Heart right ventricle (tissue), 16 donors: ENCODE results near the gene PAIP1. TPM values are rescaled to one million over a fixed set of nuclear protein-coding genes. Genes with fewer than 3 reads are reported as not detected.
A peak's percentile ranks its signal among the peaks of the same experiment; 100 is the strongest.
"Not testable (repeated sequence)": the region's sequence is repeated elsewhere in the genome, so short reads cannot be mapped to it uniquely, and the experiment has no call there.

Experiments
- ATAC-seq, 8 donors: fragments of 200-7000 bp; cut with Tn5 transposase; one replicate each; pipeline ENCODE4 v1.9.1; 2020; ENCODE audit warnings: mild to moderate bottlenecking in 8 of 8, moderate library complexity in 8 of 8, moderate number of reproducible peaks in 1 of 8
- DNase-seq, 2 donors: peaks; one replicate each; pipeline ENCODE4 v3.0.0-alpha.2; 2020
- H3K27ac ChIP-seq, 10 donors: fragments of 200-600 bp; sonication (generic) in 2 of 10; one replicate each; pipeline versions ENCODE4 v1.5.0 to v1.8.0; 2020 to 2022; ENCODE audit warnings: mild to moderate bottlenecking in 3 of 10
- H3K27me3 ChIP-seq, 7 donors: fragments of 200-600 bp; one replicate each; pipeline ENCODE4 v1.8.0; 2021 to 2022; ENCODE audit warnings: mild to moderate bottlenecking in 2 of 7
- H3K36me3 ChIP-seq, 9 donors: fragments of 200-600 bp; sonication (generic) in 1 of 9; one replicate each; pipeline versions ENCODE4 v1.5.0 to v1.8.0; 2020 to 2022; ENCODE audit warnings: mild to moderate bottlenecking in 2 of 9
- H3K4me1 ChIP-seq, 9 donors: fragments of 200-600 bp; sonication (generic) in 1 of 9; one replicate each; pipeline versions ENCODE4 v1.5.0 to v1.8.0; 2020 to 2022; ENCODE audit warnings: mild to moderate bottlenecking in 4 of 9
- H3K4me3 ChIP-seq, 10 donors: fragments of 200-600 bp; sonication (generic) in 2 of 10; one replicate each; pipeline versions ENCODE4 v1.5.0 to v1.8.0; 2020 to 2022; ENCODE audit warnings: mild to moderate bottlenecking in 7 of 10, moderate library complexity in 2 of 10
- H3K9me3 ChIP-seq, 11 donors: fragments of 200-600 bp in 10 of 11; sonication (generic) in 2 of 11; one replicate each; pipeline versions ENCODE4 v1.5.0 to v1.8.0; 2013 to 2022; ENCODE audit warnings: mild to moderate bottlenecking in 2 of 11, control low read depth in 1 of 11, moderate library complexity in 1 of 11
- CTCF ChIP-seq, 9 donors: fragments of 200-600 bp; sonication (generic) in 2 of 9; IDR thresholded peaks; one replicate each; pipeline versions ENCODE4 v1.5.0 to v1.8.0; 2021 to 2022; ENCODE audit warnings: antibody characterized with exemption in 9 of 9, mild to moderate bottlenecking in 5 of 9, moderate library complexity in 1 of 9
- WGBS, 2 donors: extraction: QIAGEN DNeasy Blood & Tissue Kit; methylation state at CpG; one replicate each; pipeline ENCODE4 v1.1.7; 2013; ENCODE audit warnings: inconsistent platforms in 1 of 2; 5-methylcytosine and 5-hydroxymethylcytosine counted together
- intact Hi-C, 10 donors: fragments of 100-400 bp; cut with DNase I; formaldehyde crosslinking; loops; one replicate each; pipeline versions ENCODE4 v1.11.1 to v1.14.2; 2022
- polyA plus RNA-seq, 2 donors: library from polyadenylated mRNA; stranded (reverse); fragments of 200-250 nt; gene quantifications; one replicate each; pipeline ENCODE4 v1.2.3, GENCODE V29; 2013
- total RNA-seq, 10 donors: library from RNA; stranded (reverse); fragmentation: NEBNext Ultra II Directional in 3 of 10; extraction: Animal tissue kit (Norgen Biotek cat#: 25700) in 3 of 10; gene quantifications; one replicate each; pipeline versions ENCODE4 v1.2.1 to v1.2.4, GENCODE V29; 2021 to 2023
- donor health status: Arrhythmogenic right ventricular cardiomyopathy.
- donor health status: ischemic (EF 13 %, LVEDD 7.1; RV severe dilation, severe dysfunction).
- donor health status: healthy with polysubstance abuse.
- donor health status: DM: no; HTN: yes; CAD: no.
- donor health status: DM: no; HTN: no; CAD: no.
- donor health status: ischemic (EF 25% LVEDD 6.9; RV normal size, moderate dysfunction).
- donor health status: ischemic (EF 25% LVEDD 5.7; RV mildly dilated, moderate dysfunction).
- donor health status: healthy.
- donor health status: DM: yes; HTN: yes; CAD: no.
- donor health status: Ischemic cardiomyopathy.
- donor health status: ischemic (EF 35%, LVEDD 5.7; RV mildly dilated, moderate dysfunction).
- donor health status: nonischemic (EF 11% LVEDD 7.7; RV severe dilation, severe dysfunction).
- donor health status: DM: yes; HTN: yes; CAD: no.
- donor health status: PGD.
- donor health status: ischemic (EF 29% LVEDD 5.4; RV normal size, mild dysfunction).
- donor health status: nonischemic (EF 23%, LVEDD 6.1; RV moderate dilation, normal function).

Gene PAIP1
- total and polyA plus RNA-seq, 12 donors: 51.1 to 162 (median 133) TPM

- WGBS, 2 donors: 3 to 4% methylated on average over 49 of the region's 49 CpGs
- peaks cover 0 to 19% (median 0%) of the 10 kb centered on the region in 9 donors for H3K36me3 ChIP-seq
- peak overlapping the region; percentile 50 to 93 (median 74) for H3K4me3 ChIP-seq
- peak overlapping the region; percentile 93 to 99 (median 96) for H3K27ac ChIP-seq
- intact Hi-C loops: loop anchor here in 9 of 10 donors (2.0 to 10.0 kb wide), 4 partner anchors 47 to 121 kb away; partner anchors contain the start of genes PAIP1 (in 8 of the 9) and TMEM267 (in 1 of the 9)
- no peak for TF ChIP-seq CTCF (IDR thresholded peaks at IDR 0.05)
- H3K4me1 ChIP-seq: peaks cover 0 to 70% (median 37%) of the 10 kb centered on the region in 9 donors
- DNase-seq (peak; percentile 77 to 83), ATAC-seq (peak; percentile 66 to 88 (median 82))
- H3K27me3 ChIP-seq: no peaks in the 10 kb centered on the region
- no peaks in the 10 kb centered on the region for H3K9me3 ChIP-seq
Measured at GRCh38 chr5:43603344-43604217, 46.7 kb upstream of the PAIP1 start.

GRCh38 chr5:43602461-43603343 is 45.8 kb upstream of the PAIP1 start, which contains the start of gene NNT:
NNT (plus strand) TSS chr5:43603180; CDS start chr5:43609196, 6,016 bp downstream.
- Histone ChIP-seq H3K27ac (peak within 1 kb of the TSS; percentile 93 to 99 (median 96)), H3K27me3 (no peaks in the 10 kb centered on the region), H3K4me1 (peaks cover 0 to 61% (median 37%) of the 10 kb centered on the region in 9 donors), H3K9me3 (no peaks in the 10 kb centered on the region), H3K36me3 (peaks cover 0 to 14% (median 0%) of the 10 kb centered on the region in 9 donors), H3K4me3 (peak within 1 kb of the TSS; percentile 50 to 93 (median 74))
- ATAC-seq (peak; percentile 78 to 90 (median 84)), DNase-seq (peak; percentile 77 to 84)
- 0% methylated on average over 50 to 60 of the region's 60 CpGs for whole genome bisulfite sequencing, 2 donors
- intact Hi-C loops: loop anchor here in 9 of 10 donors (2.0 to 10.0 kb wide), 4 partner anchors 46 to 120 kb away; partner anchors contain the start of genes PAIP1 (in 8 of the 9) and TMEM267 (in 1 of the 9)
- no peak for TF ChIP-seq CTCF (IDR thresholded peaks at IDR 0.05)

- peaks cover 0 to 51% (median 30%) of the 10 kb centered on the region in 9 donors for H3K4me1 ChIP-seq
- no peak for TF ChIP-seq CTCF (IDR thresholded peaks at IDR 0.05)
- peak overlapping the region; percentile 93 to 99 (median 96) for H3K27ac ChIP-seq
- peaks cover 0 to 9% (median 0%) of the 10 kb centered on the region in 9 donors for H3K36me3 ChIP-seq
- 34 to 44% methylated on average over 8 of the region's 8 CpGs for WGBS, 2 donors
- intact Hi-C loops: loop anchor here in 9 of 10 donors (2.0 to 10.0 kb wide), 4 partner anchors 45 to 119 kb away; partner anchors contain the start of genes PAIP1 (in 8 of the 9) and TMEM267 (in 1 of the 9)
- H3K4me3 ChIP-seq: peak overlapping the region in 9 of 10 donors; percentile 67 to 93 (median 75)
- DNase-seq (peak in 1 of 2 donors; percentile 21), ATAC-seq (peak in 7 of 8 donors; percentile 22 to 62 (median 48))
- H3K27me3 ChIP-seq: no peaks in the 10 kb centered on the region
- H3K9me3 ChIP-seq: no peaks in the 10 kb centered on the region
Measured at GRCh38 chr5:43601454-43602260, 44.8 kb upstream of the PAIP1 start.

GRCh38 chr5:43598927-43599326 is 42.0 kb upstream of the PAIP1 start:
- peaks cover 0 to 28% (median 17%) of the 10 kb centered on the region in 9 donors for H3K4me1 ChIP-seq
- H3K4me3 ChIP-seq, H3K9me3 ChIP-seq, H3K36me3 ChIP-seq, ATAC-seq, intact Hi-C loops, H3K27me3 ChIP-seq, H3K27ac ChIP-seq, DNase-seq: not testable (repeated sequence)
- WGBS, 2 donors: 97 to 100% methylated on average over 1 of the region's 1 CpG
